Neural progenitor cell (in vitro differentiated cells): ENCODE results near the gene RAB36. TPM values are rescaled to one million over a fixed set of nuclear protein-coding genes. Genes with fewer than 3 reads are reported as not detected.

ENCODE experiments used
- DNase-seq: peaks from one replicate; pipeline ENCODE4 v3.0.0-alpha.2; 2016; ENCODE audit warnings: low spot score
- H2AFZ ChIP-seq: fragments of 200-600 bp; sonication (generic); replicated peaks from 2 replicates; pipeline ENCODE4 v1.6.1; 2016; ENCODE audit warnings: antibody characterized with exemption
- H3F3A ChIP-seq: fragments of 200-600 bp; sonication (generic); 2 replicates; pipeline ENCODE4 v1.6.1; 2016; ENCODE audit warnings: antibody characterized with exemption, low read depth
- H3K27ac ChIP-seq: fragments of 200-600 bp; sonication (generic); 2 replicates; pipeline ENCODE4 v1.5.1; 2016; ENCODE audit warnings: mild to moderate bottlenecking
- H3K27me3 ChIP-seq: fragments of 200-600 bp; sonication (generic); 2 replicates; pipeline ENCODE4 v1.6.1; 2016; ENCODE audit warnings: mild to moderate bottlenecking, moderate library complexity
- H3K36me3 ChIP-seq: fragments of 200-600 bp; sonication (generic); 2 replicates; pipeline ENCODE4 v1.5.1; 2016
- H3K4me1 ChIP-seq: fragments of 200-600 bp; sonication (generic); 2 replicates; pipeline ENCODE4 v1.6.1; 2016; ENCODE audit warnings: mixed run types
- H3K4me2 ChIP-seq: fragments of 200-600 bp; sonication (generic); 2 replicates; pipeline ENCODE4 v1.6.1; 2016
- H3K4me3 ChIP-seq: fragments of 200-600 bp; sonication (generic); 2 replicates; pipeline ENCODE4 v1.5.1; 2016
- H3K79me2 ChIP-seq: fragments of 200-600 bp; sonication (generic); 2 replicates; pipeline ENCODE4 v1.6.1; 2016; ENCODE audit warnings: low read depth
- H3K9ac ChIP-seq: fragments of 200-600 bp; sonication (generic); 2 replicates; pipeline ENCODE4 v1.6.1; 2016
- H3K9me3 ChIP-seq: fragments of 200-600 bp; sonication (generic); 2 replicates; pipeline ENCODE4 v1.5.1; 2016; ENCODE audit warnings: low read depth
- H4K20me1 ChIP-seq: fragments of 200-600 bp; sonication (generic); 2 replicates; pipeline ENCODE4 v1.6.1; 2016; ENCODE audit warnings: low read depth
- H3K27ac Mint-ChIP-seq: 3 replicates; pipeline ENCODE4 v1.8.0; 2021; ENCODE audit warnings: mixed read lengths
- H3K27me3 Mint-ChIP-seq: 2 replicates; pipeline ENCODE4 v1.8.0; 2022; ENCODE audit warnings: low read depth, mild to moderate bottlenecking, inconsistent platforms, moderate library complexity, mixed read lengths; ENCODE audit not compliant: insufficient read depth
- H3K36me3 Mint-ChIP-seq: 3 replicates; pipeline ENCODE4 v1.8.0; 2021; ENCODE audit warnings: mixed read lengths
- H3K4me1 Mint-ChIP-seq: 3 replicates; pipeline ENCODE4 v1.8.0; 2021; ENCODE audit warnings: mixed read lengths
- H3K4me3 Mint-ChIP-seq: 3 replicates; pipeline ENCODE4 v1.8.0; 2021; ENCODE audit warnings: mild to moderate bottlenecking, moderate library complexity, mixed read lengths
- H3K9me3 Mint-ChIP-seq: 3 replicates; pipeline ENCODE4 v1.8.0; 2020; ENCODE audit warnings: mixed read lengths
- CTCF ChIP-seq: fragments of 200-600 bp; sonication (generic); IDR thresholded peaks from 2 replicates; pipeline ENCODE4 v1.5.1; 2017; ENCODE audit warnings: antibody characterized with exemption, mild to moderate bottlenecking
- EZH2 ChIP-seq: fragments of 200-600 bp; sonication (generic); IDR thresholded peaks from 2 replicates; pipeline ENCODE4 v1.6.1; 2017; ENCODE audit warnings: antibody characterized with exemption, mild to moderate bottlenecking, moderate library complexity
- EZH2phosphoT487 ChIP-seq: fragments of 200-600 bp; sonication (generic); IDR thresholded peaks from 2 replicates; pipeline ENCODE4 v1.6.1; 2017; ENCODE audit warnings: antibody characterized with exemption
- total RNA-seq: library from RNA; depleted of rRNA; stranded (reverse); fragments of >200 nt; gene quantifications from 2 replicates; pipeline ENCODE4 v1.2.3, GENCODE V29; 2015; ENCODE audit warnings: low replicate concordance

Gene RAB36
- total RNA-seq, 1 donor from 2014 or later, result 2.9 TPM

GRCh38 chr22:23192558-23192957 lies 47.3 kb downstream of the RAB36 start:
- Mint-ChIP-seq H3K4me3 (no peak overlapping the region), H3K4me1 (peaks cover 44% of the 10 kb centered on the region), H3K27ac (no peak overlapping the region), H3K9me3 (no peaks in the 10 kb centered on the region), H3K27me3 (no peaks in the 10 kb centered on the region), H3K36me3 (peaks cover 36% of the 10 kb centered on the region)
- Histone ChIP-seq H3K9me3 (no peaks in the 10 kb centered on the region), H3K27ac (no peak overlapping the region), H3K4me3 (no peak overlapping the region), H3K36me3 (no peaks in the 10 kb centered on the region), H3K9ac (no peak overlapping the region), H3K4me1 (peaks cover 10% of the 10 kb centered on the region), H2AFZ (no peak overlapping the region), H3F3A (no peaks in the 10 kb centered on the region), H3K4me2 (no peak overlapping the region), H3K79me2 (peaks cover 99% of the 10 kb centered on the region), H4K20me1 (peaks cover 90% of the 10 kb centered on the region), H3K27me3 (no peaks in the 10 kb centered on the region)
- DNase-seq, result no peak
- TF ChIP-seq EZH2phosphoT487, result no peak
- TF ChIP-seq EZH2, result no peak

GRCh38 chr22:23193196-23193827 lies 48.0 kb downstream of the RAB36 start:
- no peak overlapping the region for H2AFZ ChIP-seq
- no peak overlapping the region for H3K9ac ChIP-seq
- no peaks in the 10 kb centered on the region for H3K27me3 Mint-ChIP-seq
- H3K9me3 Mint-ChIP-seq, result peaks cover 1% of the 10 kb centered on the region
- H3K27ac ChIP-seq, result no peak overlapping the region
- H3K79me2 ChIP-seq, result peaks cover 99% of the 10 kb centered on the region
- H3K9me3 ChIP-seq, result no peaks in the 10 kb centered on the region
- H3F3A ChIP-seq, result peaks cover 1% of the 10 kb centered on the region
- H3K4me1 ChIP-seq, result peaks cover 2% of the 10 kb centered on the region
- DNase-seq, result no peak
- H3K36me3 Mint-ChIP-seq, result peaks cover 35% of the 10 kb centered on the region
- peaks cover 88% of the 10 kb centered on the region for H4K20me1 ChIP-seq
- TF ChIP-seq EZH2 (no peak), EZH2phosphoT487 (no peak), CTCF (no peak)
- no peak overlapping the region for H3K4me3 ChIP-seq
- H3K36me3 ChIP-seq, result no peaks in the 10 kb centered on the region
- H3K27ac Mint-ChIP-seq, result peak overlapping the region; percentile 50
- H3K4me2 ChIP-seq, result no peak overlapping the region
- peaks cover 43% of the 10 kb centered on the region for H3K4me1 Mint-ChIP-seq
- H3K27me3 ChIP-seq, result no peaks in the 10 kb centered on the region
- H3K4me3 Mint-ChIP-seq, result no peak overlapping the region

GRCh38 chr22:23193882-23194281 lies 48.6 kb downstream of the RAB36 start:
- peak overlapping the region; percentile 50 for H3K27ac Mint-ChIP-seq

More at GRCh38 chr22:23193882-23194281, 48.6 kb downstream of the RAB36 start:
- Histone ChIP-seq H3K4me3 (no peak overlapping the region), H3K79me2 (peaks cover 99% of the 10 kb centered on the region), H3K27ac (no peak overlapping the region), H2AFZ (no peak overlapping the region), H3K9me3 (no peaks in the 10 kb centered on the region), H3K4me2 (no peak overlapping the region), H3F3A (peaks cover 7% of the 10 kb centered on the region), H3K27me3 (no peaks in the 10 kb centered on the region), H4K20me1 (peaks cover 88% of the 10 kb centered on the region), H3K4me1 (peaks cover under 1% of the 10 kb centered on the region), H3K9ac (no peak overlapping the region), H3K36me3 (no peaks in the 10 kb centered on the region)
- Mint-ChIP-seq H3K9me3 (peaks cover 2% of the 10 kb centered on the region), H3K36me3 (peaks cover 37% of the 10 kb centered on the region), H3K27me3 (no peaks in the 10 kb centered on the region), H3K4me1 (peaks cover 46% of the 10 kb centered on the region), H3K4me3 (no peak overlapping the region)
- no peak for TF ChIP-seq CTCF
- no peak for TF ChIP-seq EZH2phosphoT487
- no peak for TF ChIP-seq EZH2
- no peak for DNase-seq
